H1 (cell line): ENCODE measurements around the gene POMT2.

Experiments
- CBX5 ChIP-seq: fragments of 300-800, 300-1000 bp; sonication (generic); IDR thresholded peaks from 2 replicates; pipeline ENCODE4 v1.7.1; 2016; ENCODE audit warnings: antibody characterized with exemption, low read length, low read depth
- CTCF ChIP-seq, 3 experiments: IDR thresholded peaks; 1 replicate in 2 of 3; 2 replicates in 1 of 3; pipeline versions ENCODE4 v1.5.1 to v1.6.1; 2011; ENCODE audit warnings: low read length in 3 of 3, mild to moderate bottlenecking in 3 of 3, inconsistent platforms in 2 of 3, low read depth in 1 of 3, moderate library complexity in 1 of 3; ENCODE audit not compliant: insufficient read depth in 1 of 3; ENCODE audit errors: control extremely low read depth in 1 of 3
- EZH2 ChIP-seq: fragments of 200-600 bp; sonication (generic); IDR thresholded peaks from 2 replicates; pipeline ENCODE4 v1.7.1; 2012; ENCODE audit warnings: low read depth, mild to moderate bottlenecking, moderate library complexity, low read length, inconsistent platforms; ENCODE audit not compliant: severe bottlenecking
- JUND ChIP-seq: IDR thresholded peaks from 2 replicates; pipeline ENCODE4 v1.6.1; 2011; ENCODE audit warnings: mild to moderate bottlenecking, improper control_type of control experiment, low read length
- KDM5A ChIP-seq: fragments of 200-600 bp; IDR thresholded peaks from 2 replicates; pipeline ENCODE4 v1.7.1; 2012; ENCODE audit warnings: mild to moderate bottlenecking, low read length, inconsistent platforms, mixed read lengths
- PHF8 ChIP-seq: fragments of 200-600 bp; sonication (generic); conservative IDR thresholded peaks from 2 replicates; pipeline ENCODE4 v1.7.1; 2012; ENCODE audit warnings: low read depth, mild to moderate bottlenecking, inconsistent platforms, low read length, moderate library complexity
- SP1 ChIP-seq: IDR thresholded peaks from 2 replicates; pipeline ENCODE4 v1.6.1; 2011; ENCODE audit warnings: low read depth, low read length
- TBP ChIP-seq: IDR thresholded peaks from 2 replicates; pipeline ENCODE4 v1.6.1; 2011; ENCODE audit warnings: low read depth, low read length, improper control_type of control experiment
- TEAD4 ChIP-seq: IDR thresholded peaks from 2 replicates; pipeline ENCODE4 v1.6.1; 2012; ENCODE audit warnings: low read depth, low read length, inconsistent platforms, mixed read lengths
- USF2 ChIP-seq: IDR thresholded peaks from 2 replicates; pipeline ENCODE4 v1.6.1; 2011; ENCODE audit warnings: low read length, improper control_type of control experiment
- TF ChIP-seq, protein P1 (sequence below): IDR thresholded peaks from 2 replicates; pipeline ENCODE4 v1.6.1; 2012; ENCODE audit warnings: inconsistent platforms

GRCh38 chr14:77279719-77280118, 41.0 kb downstream of the POMT2 start:
- TF ChIP-seq KDM5A (no peak), TBP (no peak), CTCF (IDR thresholded peaks at IDR 0.05; ENCODE audit: control extremely low read depth in 1 of 3, insufficient read depth in 1 of 3, low read depth in 1 of 3, low read length in 3 of 3) (no peak), USF2 (no peak), CBX5 (no peak), EZH2 (no peak), SP1 (no peak), TEAD4 (no peak), JUND (no peak), PHF8 (no peak)
- TF ChIP-seq, protein P1, sequence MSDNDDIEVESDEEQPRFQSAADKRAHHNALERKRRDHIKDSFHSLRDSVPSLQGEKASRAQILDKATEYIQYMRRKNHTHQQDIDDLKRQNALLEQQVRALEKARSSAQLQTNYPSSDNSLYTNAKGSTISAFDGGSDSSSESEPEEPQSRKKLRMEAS, result no peak
